GM23338 (cell line): ENCODE measurements around the gene TTLL5. TPM values are rescaled to one million over a fixed set of nuclear protein-coding genes. Genes with fewer than 3 reads are reported as not detected.

ENCODE experiments used
- ATAC-seq: fragments of 200-7000 bp; cut with Tn5 transposase; 3 replicates; pipeline ENCODE4 v1.9.1; 2020
- DNase-seq: peaks from one replicate; pipeline ENCODE4 v3.0.0-alpha.2; 2015; ENCODE audit warnings: low spot score
- H2AFZ ChIP-seq: fragments of 200-600 bp; sonication (generic); 2 replicates; pipeline ENCODE4 v1.8.0; 2016; ENCODE audit warnings: antibody characterized with exemption, mild to moderate bottlenecking, moderate library complexity
- H3F3A ChIP-seq: fragments of 200-600 bp; sonication (generic); replicated peaks from 2 replicates; pipeline ENCODE4 v1.8.0; 2017; ENCODE audit warnings: antibody characterized with exemption, mixed run types, low read depth
- H3K27ac ChIP-seq: fragments of 200-600 bp; sonication (generic); 2 replicates; pipeline ENCODE4 v1.6.1; 2016; ENCODE audit warnings: low read depth
- H3K27me3 ChIP-seq: fragments of 200-600 bp; sonication (generic); 2 replicates; pipeline ENCODE4 v1.8.0; 2016; ENCODE audit warnings: mild to moderate bottlenecking, mixed run types, moderate library complexity; ENCODE audit not compliant: insufficient read depth
- H3K36me3 ChIP-seq: fragments of 200-600 bp; sonication (generic); 2 replicates; pipeline ENCODE4 v1.8.0; 2016; ENCODE audit warnings: mild to moderate bottlenecking; ENCODE audit not compliant: insufficient read depth
- H3K4me1 ChIP-seq: fragments of 200-600 bp; sonication (generic); 2 replicates; pipeline ENCODE4 v1.8.0; 2016; ENCODE audit warnings: mild to moderate bottlenecking, moderate library complexity; ENCODE audit not compliant: insufficient read depth
- H3K4me2 ChIP-seq: fragments of 200-600 bp; sonication (generic); 2 replicates; pipeline ENCODE4 v1.7.1; 2017; ENCODE audit warnings: mixed run types
- H3K4me3 ChIP-seq: fragments of 200-600 bp; sonication (generic); 2 replicates; pipeline ENCODE4 v1.6.1; 2016; ENCODE audit warnings: mixed run types
- H3K79me2 ChIP-seq: fragments of 200-600 bp; sonication (generic); replicated peaks from 2 replicates; pipeline ENCODE4 v1.8.0; 2017; ENCODE audit warnings: mild to moderate bottlenecking; ENCODE audit not compliant: insufficient read depth
- H3K9me2 ChIP-seq: fragments of 200-600 bp; sonication (generic); 2 replicates; pipeline ENCODE4 v1.8.0; 2017; ENCODE audit not compliant: insufficient read depth
- H4K20me1 ChIP-seq: fragments of 200-600 bp; sonication (generic); replicated peaks from 2 replicates; pipeline ENCODE4 v1.8.0; 2017; ENCODE audit warnings: mild to moderate bottlenecking; ENCODE audit not compliant: insufficient read depth
- H3K27ac Mint-ChIP-seq: 2 replicates; pipeline ENCODE4 v1.8.0; 2020; ENCODE audit warnings: inconsistent platforms, mild to moderate bottlenecking, moderate library complexity, mixed read lengths
- H3K27me3 Mint-ChIP-seq: 3 replicates; pipeline ENCODE4 v1.8.0; 2022; ENCODE audit warnings: low read depth, mild to moderate bottlenecking, moderate library complexity, mixed read lengths, inconsistent platforms; ENCODE audit not compliant: insufficient read depth, poor library complexity
- H3K36me3 Mint-ChIP-seq: 3 replicates; pipeline ENCODE4 v1.8.0; 2021; ENCODE audit warnings: low read depth, mild to moderate bottlenecking, inconsistent platforms, moderate library complexity, mixed read lengths
- H3K4me1 Mint-ChIP-seq: 3 replicates; pipeline ENCODE4 v1.8.0; 2020; ENCODE audit warnings: mild to moderate bottlenecking, inconsistent platforms, mixed read lengths
- H3K4me3 Mint-ChIP-seq: 3 replicates; pipeline ENCODE4 v1.8.0; 2021; ENCODE audit warnings: moderate library complexity, mild to moderate bottlenecking, inconsistent platforms, mixed read lengths
- H3K9me3 Mint-ChIP-seq: 3 replicates; pipeline ENCODE4 v1.8.0; 2020; ENCODE audit warnings: moderate library complexity, mild to moderate bottlenecking, inconsistent platforms, mixed read lengths
- ETS1 ChIP-seq: IDR thresholded peaks from 2 replicates; pipeline ENCODE4 v1.6.1; 2016; ENCODE audit warnings: antibody characterized with exemption
- EZH2 ChIP-seq: fragments of 200-600 bp; sonication (generic); IDR thresholded peaks from one replicate; pipeline ENCODE4 v1.8.0; 2017; ENCODE audit warnings: antibody characterized with exemption, mild to moderate bottlenecking, low read depth; ENCODE audit not compliant: unreplicated experiment
- EZH2phosphoT487 ChIP-seq: fragments of 200-600 bp; sonication (generic); IDR thresholded peaks from one replicate; pipeline ENCODE4 v1.8.1; 2018; ENCODE audit warnings: antibody characterized with exemption; ENCODE audit not compliant: unreplicated experiment
- JUNB ChIP-seq: IDR thresholded peaks from one replicate; pipeline ENCODE4 v1.6.1; 2016; ENCODE audit warnings: antibody characterized with exemption; ENCODE audit not compliant: unreplicated experiment
- REST ChIP-seq: IDR thresholded peaks from one replicate; pipeline ENCODE4 v1.6.1; 2018; ENCODE audit warnings: antibody characterized with exemption; ENCODE audit not compliant: unreplicated experiment
- STAT1 ChIP-seq: IDR thresholded peaks from one replicate; pipeline ENCODE4 v1.6.1; 2016; ENCODE audit warnings: antibody characterized with exemption; ENCODE audit not compliant: unreplicated experiment
- ZNF114 ChIP-seq: fragments of 250-450 bp; sonication (Bioruptor Pico); IDR thresholded peaks from 2 replicates; pipeline ENCODE4 v1.5.0; 2020; ENCODE audit warnings: mild to moderate bottlenecking, moderate library complexity
- ZNF462 ChIP-seq: fragments of 250-450 bp; sonication (Bioruptor Pico); IDR thresholded peaks from 2 replicates; pipeline ENCODE4 v1.5.0; 2020; ENCODE audit warnings: mild to moderate bottlenecking, moderate library complexity
- polyA plus RNA-seq: library from polyadenylated mRNA; unstranded; fragments of >200 nt; fragmentation: Nextera tagmentation; extraction: Ambion mirVana; gene quantifications from 2 replicates; pipeline ENCODE4 v1.2.1, GENCODE V29; 2016
- total RNA-seq: library from RNA; depleted of rRNA; stranded (reverse); fragments of >200 nt; shearing (Covaris generic); gene quantifications from 2 replicates; pipeline ENCODE4 v1.2.3, GENCODE V29; 2014

The TTLL5 gene
- total and polyA plus RNA-seq, 2 experiments from 2014 or later = 33.5 to 35.4 TPM

GRCh38 chr14:75960231-75960630, 299.2 kb downstream of the TTLL5 start (continued):
- TF ChIP-seq STAT1 = no peak
- no peak for TF ChIP-seq EZH2phosphoT487
- no peak for TF ChIP-seq EZH2
- TF ChIP-seq ZNF462 (CRISPR knock-in tag) = no peak
- TF ChIP-seq ZNF114 (CRISPR knock-in tag) = no peak
- no peak for TF ChIP-seq JUNB

GRCh38 chr14:75961662-75962061, 300.6 kb downstream of the TTLL5 start:
- H3K27ac Mint-ChIP-seq = no peak overlapping the region
- Histone ChIP-seq H3K79me2 (no peaks in the 10 kb centered on the region), H3K4me2 (no peak overlapping the region), H3K27me3 (no peaks in the 10 kb centered on the region), H3K4me3 (no peak overlapping the region), H4K20me1 (no peaks in the 10 kb centered on the region), H3F3A (no peaks in the 10 kb centered on the region), H3K4me1 (no peaks in the 10 kb centered on the region), H3K9me2 (peaks cover 5% of the 10 kb centered on the region; the same call in 1 of the 2 replicates), H3K27ac (no peak overlapping the region), H3K36me3 (no peaks in the 10 kb centered on the region), H2AFZ (no peak overlapping the region)
- no peaks in the 10 kb centered on the region for H3K27me3 Mint-ChIP-seq
- ATAC-seq (no peak), DNase-seq (no peak)
- H3K4me1 Mint-ChIP-seq = peaks cover 6% of the 10 kb centered on the region
- no peak overlapping the region for H3K4me3 Mint-ChIP-seq
- H3K36me3 Mint-ChIP-seq = no peaks in the 10 kb centered on the region
- H3K9me3 Mint-ChIP-seq = no peaks in the 10 kb centered on the region
- TF ChIP-seq EZH2phosphoT487 (no peak), STAT1 (no peak), REST (no peak), ETS1 (no peak)
